Hematopoietic multipotent progenitor cell (in vitro differentiated cells): ENCODE results near the gene CIRBP. TPM values are rescaled to one million over a fixed set of nuclear protein-coding genes. Genes with fewer than 3 reads are reported as not detected.

Experiments used
- DNase-seq, 3 donors: peaks; one replicate each; pipeline ENCODE4 v3.0.0-alpha.2; 2011 to 2015; ENCODE audit warnings: low read depth in 2 of 3, low spot score in 2 of 3
- total RNA-seq: library from RNA; depleted of rRNA; stranded (reverse); fragments of >200 nt; gene quantifications from one replicate; pipeline ENCODE4 v1.2.3, GENCODE V29; 2012

CIRBP gene
- total RNA-seq, 1 donor: 220 TPM

DNA sequence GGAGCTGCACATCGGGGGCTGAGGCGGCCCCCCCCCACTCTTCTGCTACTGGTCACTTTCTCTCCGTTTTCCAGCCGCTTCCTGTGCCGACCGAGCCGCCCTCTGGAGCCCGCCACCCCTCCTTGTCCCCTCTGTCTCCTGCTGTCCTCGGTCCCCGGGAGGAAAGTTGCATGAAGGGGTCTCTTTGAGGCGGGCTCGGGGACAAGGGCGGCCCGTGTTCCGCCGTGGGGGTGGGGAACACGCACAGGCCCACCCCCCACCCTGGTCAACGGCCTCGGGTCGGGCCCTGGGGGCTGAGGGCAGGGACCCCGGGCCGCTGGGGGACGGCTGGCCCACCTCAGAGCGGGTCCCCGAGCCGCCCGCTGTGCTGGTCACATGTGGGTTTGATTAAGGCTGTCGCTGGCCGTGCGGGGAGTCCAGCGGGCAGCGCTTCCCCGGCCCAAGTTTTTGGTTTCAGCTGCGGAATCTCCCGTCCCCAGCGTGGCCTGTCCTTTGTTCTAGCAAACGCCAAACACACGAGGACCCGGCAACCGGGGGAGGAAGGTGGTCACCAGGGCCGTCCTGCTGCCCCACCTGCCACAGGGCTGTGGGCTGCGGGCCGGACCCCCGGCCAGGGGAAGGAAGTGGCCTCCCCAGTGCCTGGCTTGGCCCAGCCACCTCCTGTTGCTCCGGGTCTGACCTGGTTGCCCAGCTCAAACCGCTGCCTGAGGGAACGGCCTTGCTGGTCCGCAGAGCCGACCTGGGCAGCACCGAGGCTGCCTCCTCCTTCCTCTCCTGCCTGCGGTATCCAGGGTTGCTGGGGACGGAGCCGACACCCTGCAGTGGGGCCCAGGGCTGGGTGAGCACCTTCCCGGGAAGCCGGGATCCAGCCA is 18.5 kb downstream of the CIRBP start:
- no peak for DNase-seq

GRCh38 chr19:1288226-1288612 is 19.1 kb downstream of the CIRBP start:
- DNase-seq: no peak

DNA sequence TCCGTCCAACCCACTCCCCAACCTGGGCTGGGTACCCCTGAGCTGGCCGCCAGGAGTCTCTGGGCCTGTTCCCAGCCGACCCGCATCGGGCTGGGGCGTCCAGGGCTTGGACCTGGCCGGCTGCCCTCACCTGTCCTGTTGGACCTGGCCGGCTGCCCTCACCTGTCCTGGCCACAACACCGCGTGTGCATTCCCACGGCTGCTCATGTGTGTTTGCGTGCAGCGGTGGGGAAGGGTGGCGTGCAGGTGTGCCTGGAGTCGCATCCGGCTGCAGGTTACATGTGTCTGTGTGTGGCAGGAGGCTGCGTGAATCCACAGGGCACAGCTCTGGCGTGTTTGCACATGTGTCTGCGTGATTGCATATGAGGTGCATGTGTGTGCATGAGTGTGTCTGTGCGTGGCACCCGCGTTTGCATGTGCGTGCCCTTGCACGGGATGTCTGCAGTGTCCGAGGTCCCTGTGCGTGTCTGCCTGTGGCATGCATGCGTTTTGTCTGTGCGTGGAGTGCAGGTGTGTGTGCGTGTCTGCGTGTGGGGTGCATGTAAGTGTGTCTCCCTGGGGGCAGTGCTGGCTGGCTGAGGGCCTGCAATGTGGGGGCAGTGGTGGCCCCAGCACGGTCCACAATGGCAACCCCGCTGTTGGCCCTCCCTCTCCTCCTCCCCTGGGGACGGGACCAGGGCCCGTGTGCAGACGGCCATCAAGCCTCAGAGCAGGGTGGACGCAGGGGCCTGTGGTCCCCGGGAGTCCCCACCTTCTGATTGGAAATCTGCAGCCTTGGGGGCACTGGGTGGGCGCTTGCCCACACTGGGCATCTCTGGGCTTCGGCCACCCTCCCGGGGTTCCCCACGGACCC is 19.9 kb downstream of the CIRBP start:
- no peak for DNase-seq

GRCh38 chr19:1289686-1290025 is 20.5 kb downstream of the CIRBP start:
- no peak for DNase-seq

- no peak for DNase-seq
Observed at GRCh38 chr19:1290196-1290702, 21.1 kb downstream of the CIRBP start.

GRCh38 chr19:1290703-1291651 is 21.8 kb downstream of the CIRBP start:
- no peak for DNase-seq

GRCh38 chr19:1291761-1292418 is 22.8 kb downstream of the CIRBP start:
- DNase-seq: no peak

DNA sequence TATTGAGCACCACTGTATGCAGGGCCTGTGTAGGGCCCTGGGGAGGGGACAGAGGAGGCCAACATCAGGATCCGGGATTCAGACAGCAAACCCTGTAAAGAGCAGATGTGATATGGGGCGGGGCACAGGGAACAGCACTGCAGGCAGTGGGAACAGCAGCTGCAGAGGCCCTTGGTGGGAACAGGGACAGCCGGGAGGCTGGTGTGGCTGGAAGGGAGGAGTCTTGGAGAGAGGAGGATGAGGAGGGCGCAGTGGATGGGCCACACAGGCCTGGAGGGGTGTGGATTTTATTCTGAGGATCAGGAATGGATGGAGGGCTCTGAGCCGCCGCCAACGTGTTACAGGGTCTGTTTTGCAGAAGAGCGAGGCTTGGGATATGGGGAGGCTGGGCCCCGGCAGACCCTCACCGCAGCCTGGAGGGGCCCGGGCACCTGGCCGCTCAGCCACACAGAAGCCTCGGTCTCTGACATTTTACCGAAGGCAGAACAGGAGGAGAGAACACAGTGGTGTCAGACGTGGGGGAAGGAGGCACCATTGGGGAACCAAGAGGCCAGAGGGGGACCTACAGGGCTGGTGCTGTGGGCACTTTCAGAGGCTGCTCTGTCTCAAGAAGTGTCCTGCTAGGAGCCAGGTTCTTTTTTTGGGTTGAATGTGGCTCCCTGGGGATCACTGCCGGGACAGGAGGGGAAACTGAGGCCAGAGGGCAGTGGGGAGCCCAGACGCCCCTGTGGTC is 23.5 kb downstream of the CIRBP start:
- no peak for DNase-seq

DNA sequence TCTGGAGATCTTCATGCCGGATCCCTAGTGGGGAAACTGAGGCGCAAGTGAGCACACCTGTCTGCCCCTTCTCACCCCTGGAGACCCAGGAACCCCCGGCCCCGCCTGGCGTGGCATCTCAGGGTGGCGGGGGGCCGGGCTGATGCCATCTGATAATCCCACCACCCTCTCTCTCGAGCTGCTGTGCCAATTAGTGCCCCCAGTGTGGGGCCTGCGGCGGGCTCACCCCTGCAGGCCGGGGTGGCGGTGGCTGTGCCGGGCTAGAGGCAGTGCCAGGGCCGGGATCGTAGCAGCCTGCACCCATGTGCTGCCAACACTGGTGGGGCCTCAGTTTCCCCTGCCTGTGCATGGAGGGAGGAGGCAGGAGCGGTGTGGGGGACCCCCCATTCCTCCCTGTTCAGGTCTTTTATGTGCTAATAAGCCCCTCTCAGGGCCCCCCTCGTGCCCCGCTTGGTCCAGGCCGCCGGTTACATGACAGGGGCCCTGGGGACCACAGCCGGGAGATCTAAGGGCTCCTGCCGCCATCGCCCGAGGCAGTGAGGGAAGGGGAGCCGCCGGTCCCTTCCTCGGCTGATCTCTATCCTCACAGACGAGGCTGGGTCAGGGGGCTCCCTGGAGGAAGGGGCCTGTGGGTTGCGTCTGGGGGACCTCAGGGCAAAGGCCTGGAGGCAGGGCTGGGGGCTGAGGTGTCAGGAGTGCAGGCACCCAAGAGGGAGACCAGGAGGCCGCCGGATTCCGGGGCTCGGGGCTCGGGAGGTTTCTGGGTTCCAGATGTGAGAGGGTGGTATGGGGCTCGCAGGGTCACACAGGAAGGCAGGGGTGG is 24.9 kb downstream of the CIRBP start:
- DNase-seq: no peak

DNA sequence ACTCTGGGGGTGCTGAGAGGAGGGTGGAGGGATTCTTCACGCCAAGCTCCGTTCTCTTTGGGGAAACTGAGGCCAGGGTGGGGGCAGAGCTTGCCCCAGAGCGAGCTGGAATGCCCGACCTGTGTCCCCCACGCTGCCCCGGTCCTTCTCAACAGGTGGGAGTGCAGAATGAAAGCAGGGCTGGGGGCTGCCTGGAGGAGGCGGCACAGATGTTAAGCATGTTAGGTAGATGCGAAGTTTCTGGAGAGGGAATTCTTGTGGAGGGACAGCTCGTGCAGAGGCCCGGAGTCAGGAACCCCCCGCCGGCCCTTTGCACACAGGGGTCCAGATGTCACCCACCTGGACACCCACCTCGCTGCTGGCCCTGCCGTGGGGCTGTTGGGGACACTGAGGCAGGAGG is 25.6 kb downstream of the CIRBP start:
- DNase-seq: no peak

DNA sequence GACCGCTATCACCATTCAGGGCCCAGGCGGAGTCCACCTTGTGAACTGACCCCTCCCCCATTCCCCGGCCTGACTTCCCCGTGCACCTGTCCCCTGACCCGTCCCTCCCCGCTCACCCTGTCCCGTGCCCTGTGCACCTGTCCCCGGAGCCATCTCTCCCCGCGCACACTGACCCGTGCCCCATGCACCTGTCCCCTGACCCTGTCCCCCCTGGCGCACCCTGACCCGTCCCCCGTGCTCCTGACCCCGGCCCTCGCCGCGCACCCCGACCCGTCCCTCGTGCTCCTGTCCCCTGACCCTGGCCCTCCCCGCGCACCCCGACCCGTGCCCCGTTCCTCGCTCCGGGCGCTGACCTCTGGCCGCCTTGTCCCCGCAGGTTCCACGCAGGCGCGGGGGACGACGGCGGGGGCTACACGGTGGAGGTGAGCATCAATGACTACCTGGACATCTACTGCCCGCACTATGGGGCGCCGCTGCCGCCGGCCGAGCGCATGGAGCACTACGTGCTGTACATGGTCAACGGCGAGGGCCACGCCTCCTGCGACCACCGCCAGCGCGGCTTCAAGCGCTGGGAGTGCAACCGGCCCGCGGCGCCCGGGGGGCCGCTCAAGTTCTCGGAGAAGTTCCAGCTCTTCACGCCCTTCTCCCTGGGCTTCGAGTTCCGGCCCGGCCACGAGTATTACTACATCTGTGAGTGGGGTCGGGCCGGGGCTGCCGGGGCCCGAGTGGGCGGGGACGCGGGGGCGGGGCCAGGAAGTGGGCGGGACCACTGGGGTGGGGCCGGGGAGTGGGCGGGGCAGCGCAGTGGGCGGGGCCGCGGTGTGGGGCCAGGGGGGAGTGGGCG is 26.3 kb downstream of the CIRBP start:
- peak in 2 of 3 donors; percentile 52 to 55 for DNase-seq

DNA sequence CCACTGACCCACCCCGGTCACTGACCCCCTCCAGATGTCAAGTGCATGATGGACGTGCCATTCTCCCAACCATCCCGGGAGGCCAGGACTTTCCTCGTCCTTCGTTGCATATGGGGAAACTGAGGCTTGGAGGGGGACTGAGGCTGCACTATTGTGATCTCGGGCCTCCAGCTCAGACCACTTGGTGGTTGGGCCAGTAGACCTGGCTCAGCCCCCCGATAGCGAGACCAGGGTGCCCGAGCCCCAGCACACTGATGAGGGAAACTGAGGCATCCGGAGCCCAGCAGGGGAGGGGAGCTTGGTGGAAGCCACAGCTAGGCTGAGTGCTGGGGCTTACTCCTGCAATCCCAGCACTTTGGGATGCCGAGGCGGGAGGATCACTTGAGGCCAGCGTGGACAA is 26.9 kb downstream of the CIRBP start:
- DNase-seq: no peak

DNA sequence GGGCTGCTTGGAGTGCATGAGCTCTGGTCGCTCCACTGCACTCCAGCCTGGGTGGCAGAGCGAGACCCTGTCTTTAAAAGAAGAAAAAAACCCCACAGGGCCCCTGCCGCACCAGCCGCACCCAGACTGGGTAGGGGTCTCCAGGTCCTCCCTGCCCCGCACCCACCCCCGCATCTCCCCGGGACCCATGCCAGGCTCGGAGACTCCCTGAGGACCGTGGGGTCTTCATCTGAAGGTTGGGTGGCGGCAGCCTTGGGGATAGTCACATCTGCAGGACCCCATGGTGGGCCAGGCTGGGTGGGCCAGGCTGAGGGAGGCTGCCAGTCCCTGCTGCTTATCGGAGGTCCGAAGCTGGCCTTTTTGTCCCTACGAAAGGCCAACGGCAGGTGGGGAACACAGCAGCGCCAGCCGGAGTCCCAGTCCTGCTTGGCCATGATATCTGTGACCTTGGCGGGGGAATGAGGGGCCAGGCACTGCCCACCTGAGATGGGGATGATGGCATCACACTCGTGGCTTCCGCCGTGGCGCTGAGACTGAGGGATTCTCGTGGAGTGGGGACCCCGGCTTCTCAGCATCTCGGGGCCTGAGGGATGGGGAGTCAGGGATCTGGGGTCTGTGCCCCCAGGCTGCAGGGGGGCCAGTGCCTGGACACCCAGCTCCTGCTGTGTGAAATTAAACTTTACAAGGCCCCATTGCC is 27.6 kb downstream of the CIRBP start:
- DNase-seq: no peak

DNA sequence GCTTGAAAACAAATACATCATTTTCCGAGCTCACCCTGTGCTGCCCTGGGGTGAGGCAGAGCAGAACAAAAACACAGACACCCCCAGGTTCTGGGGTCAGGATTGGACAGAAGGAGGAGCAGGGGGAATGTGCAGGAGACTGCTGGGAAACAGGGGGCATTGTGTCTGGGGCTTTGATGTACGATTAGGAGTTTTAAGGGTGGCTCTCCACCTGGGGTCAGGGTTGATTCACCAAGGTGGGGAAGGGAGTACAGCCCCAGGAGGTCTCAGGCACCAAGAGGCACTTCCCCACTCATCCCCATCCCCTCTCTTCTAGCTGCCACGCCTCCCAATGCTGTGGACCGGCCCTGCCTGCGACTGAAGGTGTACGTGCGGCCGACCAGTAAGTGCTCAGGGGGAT is 29.1 kb downstream of the CIRBP start:
- DNase-seq: no peak

GRCh38 chr19:1299801-1300200 is 30.7 kb downstream of the CIRBP start:
- no peak for DNase-seq

- no peak for DNase-seq
Observed at GRCh38 chr19:1300744-1301490, 31.8 kb downstream of the CIRBP start.
